ENCODE data around the gene CCDC40.

Gene CCDC40

DNA sequence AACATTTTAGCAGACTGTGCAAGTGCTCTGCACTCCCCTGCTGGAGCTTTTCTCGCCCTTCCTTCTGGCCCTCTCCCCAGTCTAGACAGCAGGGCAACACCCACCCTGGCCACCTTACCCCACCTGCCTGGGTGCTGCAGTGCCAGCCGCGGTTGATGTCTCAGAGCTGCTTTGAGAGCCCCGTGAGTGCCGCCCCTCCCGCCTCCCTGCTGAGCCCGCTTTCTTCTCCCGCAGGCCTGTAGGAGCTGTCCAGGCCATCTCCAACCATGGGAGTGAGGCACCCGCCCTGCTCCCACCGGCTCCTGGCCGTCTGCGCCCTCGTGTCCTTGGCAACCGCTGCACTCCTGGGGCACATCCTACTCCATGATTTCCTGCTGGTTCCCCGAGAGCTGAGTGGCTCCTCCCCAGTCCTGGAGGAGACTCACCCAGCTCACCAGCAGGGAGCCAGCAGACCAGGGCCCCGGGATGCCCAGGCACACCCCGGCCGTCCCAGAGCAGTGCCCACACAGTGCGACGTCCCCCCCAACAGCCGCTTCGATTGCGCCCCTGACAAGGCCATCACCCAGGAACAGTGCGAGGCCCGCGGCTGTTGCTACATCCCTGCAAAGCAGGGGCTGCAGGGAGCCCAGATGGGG lies 68.0 kb downstream of the CCDC40 start:
- peak; percentile 75 for DNase-seq

DNA sequence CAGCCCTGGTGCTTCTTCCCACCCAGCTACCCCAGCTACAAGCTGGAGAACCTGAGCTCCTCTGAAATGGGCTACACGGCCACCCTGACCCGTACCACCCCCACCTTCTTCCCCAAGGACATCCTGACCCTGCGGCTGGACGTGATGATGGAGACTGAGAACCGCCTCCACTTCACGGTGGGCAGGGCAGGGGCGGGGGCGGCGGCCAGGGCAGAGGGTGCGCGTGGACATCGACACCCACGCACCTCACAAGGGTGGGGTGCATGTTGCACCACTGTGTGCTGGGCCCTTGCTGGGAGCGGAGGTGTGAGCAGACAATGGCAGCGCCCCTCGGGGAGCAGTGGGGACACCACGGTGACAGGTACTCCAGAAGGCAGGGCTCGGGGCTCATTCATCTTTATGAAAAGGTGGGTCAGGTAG lies 68.5 kb downstream of the CCDC40 start:
- no peak for DNase-seq

DNA sequence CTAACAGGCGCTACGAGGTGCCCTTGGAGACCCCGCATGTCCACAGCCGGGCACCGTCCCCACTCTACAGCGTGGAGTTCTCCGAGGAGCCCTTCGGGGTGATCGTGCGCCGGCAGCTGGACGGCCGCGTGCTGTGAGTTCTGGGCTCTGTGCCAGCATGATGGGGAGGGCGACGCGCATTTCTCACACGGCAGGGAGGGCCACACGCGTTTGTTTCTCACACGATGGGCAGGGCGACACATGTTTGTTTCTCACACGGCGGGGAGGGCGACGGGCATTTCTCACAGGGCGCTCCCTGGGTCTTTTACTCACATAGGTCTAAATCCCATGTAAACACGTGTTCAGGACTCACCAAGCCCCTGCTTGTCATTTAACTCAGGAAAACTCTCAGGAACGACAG lies 69.3 kb downstream of the CCDC40 start:
- peak; percentile 54 for DNase-seq

DNA sequence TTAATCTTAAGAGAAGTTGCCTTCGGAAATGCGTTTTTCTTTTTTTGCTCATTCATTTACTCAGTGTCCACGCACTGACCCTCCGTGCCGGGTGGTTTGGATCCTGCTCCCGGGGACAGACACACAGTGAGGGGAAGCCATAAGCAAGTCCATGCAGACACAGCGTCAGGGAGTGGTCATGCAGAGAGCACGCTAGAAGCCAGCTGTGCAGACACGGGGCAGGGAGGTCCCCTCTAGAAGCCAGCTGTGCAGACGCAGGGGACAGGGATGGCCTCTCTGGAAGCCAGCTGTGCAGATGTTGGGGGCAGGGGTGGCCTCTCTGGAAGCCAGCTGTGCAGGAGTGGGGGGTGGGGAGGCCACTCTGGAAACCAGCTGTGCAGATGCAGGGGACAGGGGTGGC lies 69.7 kb downstream of the CCDC40 start:
- DNase-seq: peak; percentile 27

DNA sequence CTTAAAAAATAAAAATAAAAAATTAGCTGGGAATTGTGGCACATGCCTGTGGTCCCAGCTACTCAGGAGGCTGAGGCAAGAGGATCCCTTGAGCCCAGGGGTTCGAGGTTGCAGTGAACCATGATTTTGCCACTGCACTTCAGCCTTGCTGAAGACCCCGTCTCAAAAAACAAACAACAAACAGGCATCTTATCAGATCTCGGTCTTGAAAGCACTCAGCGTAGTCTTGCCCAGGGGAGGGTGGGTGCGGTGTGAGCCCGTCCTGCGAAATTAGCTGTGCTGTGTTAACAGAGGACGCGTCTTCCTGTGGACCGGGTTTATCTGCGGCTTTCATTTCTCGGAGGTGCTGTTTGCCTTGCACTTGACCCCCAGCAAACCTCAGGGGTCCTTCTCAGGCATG lies 70.3 kb downstream of the CCDC40 start:
- DNase-seq: no peak

DNA sequence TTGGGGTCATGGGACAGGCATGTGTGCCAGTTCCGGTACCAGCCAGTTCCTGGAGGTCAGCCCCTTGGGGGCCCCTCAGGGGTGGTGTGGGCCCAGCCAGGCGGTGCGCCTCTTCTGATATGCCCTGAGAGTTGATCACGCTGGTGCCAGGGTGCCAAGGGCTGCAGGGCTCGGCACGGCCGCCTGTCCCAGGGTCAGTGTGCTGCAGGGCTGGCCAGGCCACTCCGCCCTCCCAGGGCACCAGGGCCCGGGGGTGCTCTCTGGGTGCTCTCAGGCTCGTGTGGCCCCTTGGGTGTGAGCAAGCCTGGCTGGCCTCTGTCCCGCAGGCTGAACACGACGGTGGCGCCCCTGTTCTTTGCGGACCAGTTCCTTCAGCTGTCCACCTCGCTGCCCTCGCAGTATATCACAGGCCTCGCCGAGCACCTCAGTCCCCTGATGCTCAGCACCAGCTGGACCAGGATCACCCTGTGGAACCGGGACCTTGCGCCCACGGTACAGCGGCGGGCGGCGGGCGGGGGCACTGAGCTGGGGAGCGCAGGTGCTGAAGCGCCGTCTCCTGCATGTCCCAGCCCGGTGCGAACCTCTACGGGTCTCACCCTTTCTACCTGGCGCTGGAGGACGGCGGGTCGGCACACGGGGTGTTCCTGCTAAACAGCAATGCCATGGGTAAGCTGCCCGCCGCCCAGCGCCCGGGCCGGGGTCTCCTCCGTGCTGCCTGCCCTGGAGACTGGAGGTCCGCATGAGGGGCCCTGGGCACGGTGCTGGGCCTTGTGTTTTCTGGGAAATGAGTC lies 71.0 kb downstream of the CCDC40 start:
- DNase-seq: no peak

GRCh38 chr17:80108036-80108971 lies 71.9 kb downstream of the CCDC40 start:
- no peak for DNase-seq

GRCh38 chr17:80109066-80109660 lies 72.7 kb downstream of the CCDC40 start:
- no peak for DNase-seq

GRCh38 chr17:80109713-80110446 lies 73.4 kb downstream of the CCDC40 start:
- DNase-seq: no peak

DNA sequence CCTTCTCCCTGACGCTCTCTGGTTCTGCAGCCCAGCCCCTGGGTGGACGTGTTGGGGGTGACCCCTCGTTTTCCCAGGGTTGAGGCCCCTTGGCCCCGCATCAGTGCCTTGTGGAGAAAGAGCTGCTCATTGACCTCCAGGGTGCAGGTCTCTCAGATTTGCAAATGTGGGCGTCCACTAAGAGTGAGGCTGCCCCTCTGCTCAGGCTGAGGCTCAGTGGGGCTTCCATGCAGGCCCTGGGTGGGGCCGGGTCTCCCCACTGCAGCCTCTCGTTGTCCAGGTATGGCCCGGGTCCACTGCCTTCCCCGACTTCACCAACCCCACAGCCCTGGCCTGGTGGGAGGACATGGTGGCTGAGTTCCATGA lies 74.0 kb downstream of the CCDC40 start:
- DNase-seq: no peak

GRCh38 chr17:80110927-80111701 lies 74.7 kb downstream of the CCDC40 start:
- DNase-seq: no peak

- DNase-seq: no peak
These were observed 75.4 kb downstream of the CCDC40 start for GRCh38 chr17:80111702-80112470.

- no peak for DNase-seq
These were observed 76.1 kb downstream of the CCDC40 start for GRCh38 chr17:80112471-80113032.

DNA sequence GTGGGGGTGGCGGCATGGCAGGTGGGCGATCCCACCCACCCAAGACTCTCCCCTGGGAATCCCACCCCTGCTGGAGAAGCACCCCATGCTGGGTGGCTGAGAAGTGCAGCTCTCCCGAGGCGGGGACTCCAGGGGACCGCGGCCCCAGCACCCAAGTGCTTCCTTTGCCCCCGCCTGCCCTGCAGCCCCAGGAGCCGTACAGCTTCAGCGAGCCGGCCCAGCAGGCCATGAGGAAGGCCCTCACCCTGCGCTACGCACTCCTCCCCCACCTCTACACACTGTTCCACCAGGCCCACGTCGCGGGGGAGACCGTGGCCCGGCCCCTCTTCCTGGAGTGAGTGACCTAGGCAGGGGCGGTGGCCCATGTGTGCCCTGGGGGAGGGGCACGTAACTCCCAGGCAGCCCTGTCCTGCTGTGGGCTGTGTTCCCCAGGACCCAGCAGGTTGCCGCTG lies 76.6 kb downstream of the CCDC40 start:
- no peak for DNase-seq

GRCh38 chr17:80114758-80115157 lies 78.3 kb downstream of the CCDC40 start:
- DNase-seq: no peak

- no peak for DNase-seq
These were observed 78.7 kb downstream of the CCDC40 start for GRCh38 chr17:80115159-80115558.

GRCh38 chr17:80116276-80116920 lies 80.0 kb downstream of the CCDC40 start:
- DNase-seq: no peak

- no peak for DNase-seq
These were observed 80.5 kb downstream of the CCDC40 start for GRCh38 chr17:80116921-80117380.
